Left ventricle myocardium inferior (tissue), 1 donor: Measurements from ENCODE around the gene C1orf74. TPM values are rescaled to one million over a fixed set of nuclear protein-coding genes. Genes with fewer than 3 reads are reported as not detected.

Experiments
- DNase-seq: peaks from one replicate; pipeline ENCODE4 v3.0.0-alpha.2; 2020
- H3K27ac ChIP-seq: fragments of 200-600 bp; replicated peaks from 2 replicates; pipeline ENCODE4 v1.8.0; 2021
- H3K27me3 ChIP-seq: fragments of 200-600 bp; 2 replicates; pipeline ENCODE4 v1.8.0; 2021; ENCODE audit warnings: low read depth
- H3K36me3 ChIP-seq: fragments of 200-600 bp; 2 replicates; pipeline ENCODE4 v1.8.0; 2021
- H3K4me1 ChIP-seq: fragments of 200-600 bp; 2 replicates; pipeline ENCODE4 v1.8.0; 2021
- H3K4me3 ChIP-seq: fragments of 200-600 bp; 2 replicates; pipeline ENCODE4 v1.8.0; 2021; ENCODE audit warnings: mild to moderate bottlenecking, moderate library complexity
- H3K9me3 ChIP-seq: fragments of 200-600 bp; replicated peaks from 2 replicates; pipeline ENCODE4 v1.8.0; 2021
- intact Hi-C: fragments of 100-400 bp; cut with micrococcal nuclease; formaldehyde crosslinking; loops from one replicate; pipeline ENCODE4 v1.11.0; 2022
- total RNA-seq: library from RNA; stranded (reverse); fragmentation: NEBNext Ultra II Directional; extraction: Animal tissue kit (Norgen Biotek cat#: 25700); gene quantifications from one replicate; pipeline ENCODE4 v1.2.1, GENCODE V29; 2021
- TF ChIP-seq, protein P1 (sequence below): fragments of 200-600 bp; IDR thresholded peaks from 2 replicates; pipeline ENCODE4 v1.8.0; 2021; ENCODE audit warnings: antibody characterized with exemption, mild to moderate bottlenecking, borderline replicate concordance
- donor health status: DM: no; HTN: yes; CAD: no; lungs with severe emphysema.

The C1orf74 gene
- total RNA-seq, 1 donor from 2014 or later: 1.9 TPM

DNA sequence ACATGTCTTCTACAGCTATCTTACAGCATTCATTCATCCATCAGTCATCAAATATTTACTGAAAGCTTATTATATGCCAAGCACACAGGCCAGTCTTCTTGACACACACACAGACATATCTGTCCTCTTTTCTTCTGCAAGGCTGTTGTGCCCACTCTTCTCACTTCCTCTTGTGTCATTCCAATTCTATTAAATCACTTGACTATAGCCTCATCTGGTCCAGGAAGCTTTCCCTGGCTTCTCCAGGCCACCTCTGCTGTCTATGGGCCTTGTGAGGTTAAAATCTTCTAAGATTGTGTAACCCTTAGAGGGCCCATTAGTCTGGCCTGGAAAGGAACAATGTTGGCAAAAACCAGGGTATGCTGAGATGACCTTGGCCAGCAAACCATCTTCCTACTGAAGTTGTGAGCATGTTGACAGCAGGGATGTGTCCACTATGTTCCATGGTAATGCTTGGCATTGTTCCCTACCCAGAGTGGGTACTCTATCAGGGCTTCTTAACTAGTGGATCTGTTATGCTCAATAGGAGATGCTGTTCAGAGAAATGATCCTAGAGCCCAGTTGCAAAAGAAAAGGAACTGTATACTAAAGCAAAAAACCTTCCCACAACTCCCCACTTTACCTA, 23.2 kb downstream of the C1orf74 start:
- DNase-seq: no peak
- intact Hi-C loops: no loop called here
- Histone ChIP-seq H3K9me3 (no peaks in the 10 kb centered on the region), H3K27me3 (no peaks in the 10 kb centered on the region), H3K36me3 (no peaks in the 10 kb centered on the region), H3K27ac (no peak overlapping the region), H3K4me3 (no peak overlapping the region), H3K4me1 (peaks cover 6% of the 10 kb centered on the region)
- TF ChIP-seq, protein P1, sequence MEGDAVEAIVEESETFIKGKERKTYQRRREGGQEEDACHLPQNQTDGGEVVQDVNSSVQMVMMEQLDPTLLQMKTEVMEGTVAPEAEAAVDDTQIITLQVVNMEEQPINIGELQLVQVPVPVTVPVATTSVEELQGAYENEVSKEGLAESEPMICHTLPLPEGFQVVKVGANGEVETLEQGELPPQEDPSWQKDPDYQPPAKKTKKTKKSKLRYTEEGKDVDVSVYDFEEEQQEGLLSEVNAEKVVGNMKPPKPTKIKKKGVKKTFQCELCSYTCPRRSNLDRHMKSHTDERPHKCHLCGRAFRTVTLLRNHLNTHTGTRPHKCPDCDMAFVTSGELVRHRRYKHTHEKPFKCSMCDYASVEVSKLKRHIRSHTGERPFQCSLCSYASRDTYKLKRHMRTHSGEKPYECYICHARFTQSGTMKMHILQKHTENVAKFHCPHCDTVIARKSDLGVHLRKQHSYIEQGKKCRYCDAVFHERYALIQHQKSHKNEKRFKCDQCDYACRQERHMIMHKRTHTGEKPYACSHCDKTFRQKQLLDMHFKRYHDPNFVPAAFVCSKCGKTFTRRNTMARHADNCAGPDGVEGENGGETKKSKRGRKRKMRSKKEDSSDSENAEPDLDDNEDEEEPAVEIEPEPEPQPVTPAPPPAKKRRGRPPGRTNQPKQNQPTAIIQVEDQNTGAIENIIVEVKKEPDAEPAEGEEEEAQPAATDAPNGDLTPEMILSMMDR: no peak

DNA sequence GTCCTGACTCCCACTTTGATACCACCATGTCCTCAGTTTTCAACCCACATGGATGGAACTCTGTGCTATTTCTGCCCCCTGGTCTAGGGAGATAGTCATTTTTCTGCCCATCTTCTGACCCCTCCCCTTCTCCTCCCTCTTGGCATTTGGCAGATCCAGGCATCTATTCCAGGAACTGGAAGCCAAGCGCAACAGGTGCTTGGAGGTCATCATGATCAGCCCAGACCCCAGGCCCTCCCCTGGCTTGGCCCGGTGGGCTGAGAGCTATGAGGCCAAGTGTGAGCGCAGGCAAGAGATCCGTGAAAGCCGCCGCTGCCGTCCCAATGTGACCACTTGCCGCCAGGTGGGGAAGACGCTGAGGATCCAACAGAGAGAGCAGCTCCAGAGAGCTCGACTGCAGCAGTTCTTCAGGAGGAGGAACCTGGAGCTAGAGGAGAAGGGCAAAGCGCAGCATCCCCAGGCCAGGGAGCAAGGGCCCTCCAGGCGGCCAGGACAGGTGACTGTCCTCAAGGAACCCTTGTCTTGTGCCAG, 24.5 kb downstream of the C1orf74 start:
- Histone ChIP-seq H3K4me1 (peaks cover 6% of the 10 kb centered on the region), H3K9me3 (no peaks in the 10 kb centered on the region), H3K27me3 (no peaks in the 10 kb centered on the region), H3K4me3 (no peak overlapping the region), H3K27ac (no peak overlapping the region), H3K36me3 (no peaks in the 10 kb centered on the region)
- intact Hi-C loops: no loop called here
- TF ChIP-seq, protein P1: no peak
- DNase-seq: no peak

DNA sequence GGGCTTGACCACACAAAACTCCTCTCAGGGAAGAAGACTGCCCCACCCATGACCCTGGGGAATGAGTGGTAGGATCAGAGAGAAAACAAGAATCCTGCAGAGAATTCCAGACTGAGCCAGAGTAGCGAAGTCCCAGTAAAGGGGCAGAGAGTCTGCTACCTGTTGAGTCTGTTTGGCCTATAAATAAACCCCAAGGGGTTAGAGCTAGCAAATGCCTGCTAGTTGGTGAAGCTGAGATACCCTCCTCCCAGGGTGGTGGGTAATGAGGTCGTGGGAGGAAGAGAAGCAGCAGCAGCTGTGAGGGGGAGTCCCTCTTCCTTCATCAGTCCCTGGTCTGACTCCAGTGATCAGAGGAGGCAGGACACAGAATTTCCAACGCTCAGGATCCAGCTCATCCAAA, 26.0 kb downstream of the C1orf74 start:
- H3K4me3 ChIP-seq: no peak overlapping the region
- intact Hi-C loops: no loop called here
- DNase-seq: no peak
- H3K27me3 ChIP-seq: no peaks in the 10 kb centered on the region
- TF ChIP-seq, protein P1: no peak
- peaks cover 6% of the 10 kb centered on the region for H3K4me1 ChIP-seq
- H3K27ac ChIP-seq: no peak overlapping the region
- H3K36me3 ChIP-seq: no peaks in the 10 kb centered on the region
- H3K9me3 ChIP-seq: no peaks in the 10 kb centered on the region

DNA sequence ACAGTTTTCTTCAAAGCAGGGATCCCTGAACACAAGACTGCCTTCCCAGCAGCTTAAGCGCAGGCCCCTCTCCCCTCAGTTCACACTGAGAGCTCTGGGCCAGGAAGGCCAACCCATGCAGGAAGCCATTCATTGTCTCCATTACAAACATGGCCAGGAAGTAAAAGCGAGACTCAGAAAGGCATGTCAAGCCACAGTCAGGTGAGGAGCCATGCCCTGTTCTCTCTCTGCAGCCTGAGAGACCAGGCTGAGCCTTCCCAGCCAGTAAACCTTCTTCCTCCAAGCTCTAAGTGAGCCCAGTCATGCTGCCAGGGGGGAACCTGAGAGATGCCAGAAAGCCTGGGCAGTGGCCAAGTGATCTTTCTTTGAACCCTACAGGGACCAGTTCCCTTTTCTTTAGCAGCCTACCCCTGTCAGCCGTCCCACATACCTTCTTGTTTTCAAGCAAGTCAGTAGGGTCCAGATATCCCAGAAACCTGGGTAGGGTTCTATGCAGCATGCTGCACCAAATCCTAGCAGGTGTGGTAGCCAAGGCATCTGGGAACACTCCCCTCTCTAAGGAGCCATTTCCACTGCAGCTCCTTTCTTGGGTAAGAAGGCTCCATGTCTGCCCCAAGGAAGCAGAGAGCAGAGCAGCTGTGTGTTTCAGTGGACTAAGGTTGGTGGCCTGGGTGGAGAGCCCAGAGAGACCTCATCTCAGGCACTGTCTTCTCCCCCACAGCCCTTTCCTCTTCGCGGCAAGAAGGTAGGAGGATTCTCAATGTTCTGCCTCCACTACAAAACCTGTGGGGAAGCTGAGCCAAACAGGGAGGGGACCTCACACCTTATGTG, 27.5 kb downstream of the C1orf74 start:
- DNase-seq: no peak
- Histone ChIP-seq H3K4me3 (peak overlapping the region; percentile 14), H3K9me3 (no peaks in the 10 kb centered on the region), H3K4me1 (peaks cover 6% of the 10 kb centered on the region), H3K36me3 (no peaks in the 10 kb centered on the region), H3K27ac (peak overlapping the region; percentile 16), H3K27me3 (no peaks in the 10 kb centered on the region)
- intact Hi-C loops: no loop called here
- TF ChIP-seq, protein P1: no peak

DNA sequence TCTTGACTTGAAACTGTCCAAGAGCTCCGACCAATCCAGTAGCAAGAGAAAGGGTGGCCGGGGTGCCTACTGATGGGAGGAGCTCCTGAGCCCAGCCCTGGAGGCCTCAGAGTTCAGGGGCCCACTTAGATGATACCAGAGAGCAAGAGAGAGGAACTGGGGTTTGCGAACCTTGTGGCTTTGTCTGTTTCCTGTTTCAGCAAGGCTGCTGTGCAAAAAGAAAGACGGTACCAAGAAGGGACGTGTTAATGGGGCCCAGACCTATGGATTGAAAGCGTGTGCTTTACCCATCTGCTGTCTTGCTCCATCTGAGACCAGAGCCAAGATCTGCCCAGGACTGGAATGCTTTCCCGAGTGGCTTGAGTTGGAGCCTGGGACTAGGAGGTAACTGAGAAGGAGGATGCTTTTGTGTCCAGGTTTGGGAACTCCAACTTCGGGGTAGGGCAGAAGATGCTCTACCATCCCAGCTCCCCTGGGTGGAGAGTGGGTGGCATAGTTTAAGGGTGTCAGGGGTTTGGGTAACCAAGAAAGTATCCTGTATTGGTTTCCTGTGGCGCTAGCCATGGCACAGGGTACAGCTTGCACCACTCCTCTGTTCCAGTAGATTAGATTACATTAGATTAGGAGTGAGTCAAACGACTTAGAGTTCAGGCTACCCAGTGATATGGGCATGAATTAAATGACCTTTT, 28.3 kb downstream of the C1orf74 start, which contains the start of gene TRAF3IP3:
TSS of gene TRAF3IP3 (plus strand) at position 128 of the 689 bp plus-strand sequence. CDS start 3,987 bp downstream, outside the sequence.
- DNase-seq: no peak
- Histone ChIP-seq H3K27me3 (no peaks in the 10 kb centered on the region), H3K9me3 (no peaks in the 10 kb centered on the region), H3K4me1 (peaks cover 6% of the 10 kb centered on the region), H3K4me3 (peak within 1 kb of the TSS; percentile 14), H3K36me3 (no peaks in the 10 kb centered on the region), H3K27ac (peak within 1 kb of the TSS; percentile 16)
- TF ChIP-seq, protein P1: no peak
- intact Hi-C loops: no loop called here
